NCI-H460 (cell line): Measurements from ENCODE around the gene SCGB3A1. TPM values are rescaled to one million over a fixed set of nuclear protein-coding genes. Genes with fewer than 3 reads are reported as not detected.

Source experiments
- total RNA-seq: library from RNA; depleted of rRNA; stranded (reverse); fragments of >200 nt; shearing (Covaris generic); gene quantifications from 2 replicates; pipeline ENCODE4 v1.2.3, GENCODE V29; 2014; rRNA removed

The SCGB3A1 gene
- total RNA-seq, 1 experiment from 2014 or later: not detected

Other genes with a start within 250 kb of the SCGB3A1 start
- 10.6 and 12.5 TPM in 2 replicates for gene GFPT2, start 238.2 kb downstream of the SCGB3A1 start, total RNA-seq
- gene CNOT6, start 97.1 kb downstream of the SCGB3A1 start, total RNA-seq: 19.0 and 21.5 TPM in 2 replicates
- gene FLT4, start 58.1 kb upstream of the SCGB3A1 start, total RNA-seq: 4.1 and 6.0 TPM in 2 replicates
- not detected in 2 replicates for gene OR2Y1, start 148.6 kb upstream of the SCGB3A1 start, total RNA-seq
- 52.9 and 56.5 TPM in 2 replicates for gene MGAT1, start 211.3 kb upstream of the SCGB3A1 start, total RNA-seq